Measurements from ENCODE around the gene ANKRD13D. TPM values are rescaled to one million over a fixed set of nuclear protein-coding genes. Genes with fewer than 3 reads are reported as not detected.
A peak's percentile ranks its signal among the peaks of the same experiment; 100 is the strongest.
"Not testable (repeated sequence)": the region's sequence is repeated elsewhere in the genome, so short reads cannot be mapped to it uniquely, and the experiment has no call there.

The ANKRD13D gene
- total and polyA plus RNA-seq, 2 experiments from 2014 or later, result 20.3 to 30.8 TPM

GRCh38 chr11:67317888-67318555 is 28.9 kb downstream of the ANKRD13D start:
- Histone ChIP-seq H3F3A (replicated peaks; ENCODE audit: low read depth) (peaks cover 11% of the 10 kb centered on the region; the same call in 1 of the 2 replicates), H3K4me3 (peak overlapping the region; percentile 76), H3K79me2 (replicated peaks; ENCODE audit: insufficient read depth) (no peaks in the 10 kb centered on the region), H3K27me3 (ENCODE audit: insufficient read depth) (peaks cover 32% of the 10 kb centered on the region), H3K4me2 (peak overlapping the region; percentile 91), H3K4me1 (ENCODE audit: insufficient read depth) (peaks cover 8% of the 10 kb centered on the region), H3K27ac (ENCODE audit: low read depth) (no peak overlapping the region), H4K20me1 (replicated peaks; ENCODE audit: insufficient read depth) (no peaks in the 10 kb centered on the region), H3K9me2 (ENCODE audit: insufficient read depth) (no peaks in the 10 kb centered on the region), H2AFZ (peak overlapping the region; percentile 96), H3K36me3 (ENCODE audit: insufficient read depth) (no peaks in the 10 kb centered on the region)
- Mint-ChIP-seq H3K27ac (peak overlapping the region; percentile 93; the same call in 1 of the 2 replicates), H3K4me3 (peak overlapping the region; percentile 92), H3K36me3 (ENCODE audit: low read depth) (no peaks in the 10 kb centered on the region), H3K27me3 (ENCODE audit: insufficient read depth, low read depth, poor library complexity) (peaks cover 26% of the 10 kb centered on the region), H3K4me1 (peaks cover 11% of the 10 kb centered on the region), H3K9me3 (no peaks in the 10 kb centered on the region; the same call in 2 of the 3 replicates)
- ATAC-seq (peak; percentile 39), DNase-seq (ENCODE audit: low spot score) (no peak)
- TF ChIP-seq STAT1 (IDR thresholded peaks at IDR 0.05; ENCODE audit: unreplicated experiment) (no peak), POLR2AphosphoS5 (IDR thresholded peaks at IDR 0.05; ENCODE audit: low read depth) (no peak), ZNF114 (CRISPR knock-in tag; IDR thresholded peaks at IDR 0.05) (no peak)
- TF ChIP-seq, protein P1, sequence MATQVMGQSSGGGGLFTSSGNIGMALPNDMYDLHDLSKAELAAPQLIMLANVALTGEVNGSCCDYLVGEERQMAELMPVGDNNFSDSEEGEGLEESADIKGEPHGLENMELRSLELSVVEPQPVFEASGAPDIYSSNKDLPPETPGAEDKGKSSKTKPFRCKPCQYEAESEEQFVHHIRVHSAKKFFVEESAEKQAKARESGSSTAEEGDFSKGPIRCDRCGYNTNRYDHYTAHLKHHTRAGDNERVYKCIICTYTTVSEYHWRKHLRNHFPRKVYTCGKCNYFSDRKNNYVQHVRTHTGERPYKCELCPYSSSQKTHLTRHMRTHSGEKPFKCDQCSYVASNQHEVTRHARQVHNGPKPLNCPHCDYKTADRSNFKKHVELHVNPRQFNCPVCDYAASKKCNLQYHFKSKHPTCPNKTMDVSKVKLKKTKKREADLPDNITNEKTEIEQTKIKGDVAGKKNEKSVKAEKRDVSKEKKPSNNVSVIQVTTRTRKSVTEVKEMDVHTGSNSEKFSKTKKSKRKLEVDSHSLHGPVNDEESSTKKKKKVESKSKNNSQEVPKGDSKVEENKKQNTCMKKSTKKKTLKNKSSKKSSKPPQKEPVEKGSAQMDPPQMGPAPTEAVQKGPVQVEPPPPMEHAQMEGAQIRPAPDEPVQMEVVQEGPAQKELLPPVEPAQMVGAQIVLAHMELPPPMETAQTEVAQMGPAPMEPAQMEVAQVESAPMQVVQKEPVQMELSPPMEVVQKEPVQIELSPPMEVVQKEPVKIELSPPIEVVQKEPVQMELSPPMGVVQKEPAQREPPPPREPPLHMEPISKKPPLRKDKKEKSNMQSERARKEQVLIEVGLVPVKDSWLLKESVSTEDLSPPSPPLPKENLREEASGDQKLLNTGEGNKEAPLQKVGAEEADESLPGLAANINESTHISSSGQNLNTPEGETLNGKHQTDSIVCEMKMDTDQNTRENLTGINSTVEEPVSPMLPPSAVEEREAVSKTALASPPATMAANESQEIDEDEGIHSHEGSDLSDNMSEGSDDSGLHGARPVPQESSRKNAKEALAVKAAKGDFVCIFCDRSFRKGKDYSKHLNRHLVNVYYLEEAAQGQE (IDR thresholded peaks at IDR 0.05; ENCODE audit: unreplicated experiment), result no peak

GRCh38 chr11:67318876-67319275 is 29.8 kb downstream of the ANKRD13D start:
- not testable (repeated sequence) for H3K9me3 Mint-ChIP-seq; H3K27ac Mint-ChIP-seq; H4K20me1 ChIP-seq (replicated peaks; ENCODE audit: insufficient read depth); H3K9me2 ChIP-seq (ENCODE audit: insufficient read depth); ATAC-seq; H3K79me2 ChIP-seq (replicated peaks; ENCODE audit: insufficient read depth); H3K4me1 ChIP-seq (ENCODE audit: insufficient read depth); H3K36me3 Mint-ChIP-seq (ENCODE audit: low read depth); H3K36me3 ChIP-seq (ENCODE audit: insufficient read depth); H3K27ac ChIP-seq (ENCODE audit: low read depth); DNase-seq (ENCODE audit: low spot score); H2AFZ ChIP-seq
- H3K27me3 ChIP-seq (ENCODE audit: insufficient read depth), result peaks cover 32% of the 10 kb centered on the region
- peaks cover 11% of the 10 kb centered on the region for H3K4me1 Mint-ChIP-seq
- H3F3A ChIP-seq (replicated peaks; ENCODE audit: low read depth), result peaks cover 11% of the 10 kb centered on the region; the same call in 1 of the 2 replicates
- peak overlapping the region; percentile 92 for H3K4me3 Mint-ChIP-seq
- peaks cover 23% of the 10 kb centered on the region for H3K27me3 Mint-ChIP-seq (ENCODE audit: insufficient read depth, low read depth, poor library complexity)
- peak overlapping the region; percentile 91 for H3K4me2 ChIP-seq
- H3K4me3 ChIP-seq, result peak overlapping the region; percentile 76; the same call in 1 of the 2 replicates

GRCh38 chr11:67320011-67320410 is 30.9 kb downstream of the ANKRD13D start:
- Histone ChIP-seq H3K79me2 (replicated peaks; ENCODE audit: insufficient read depth) (no peaks in the 10 kb centered on the region), H3K27me3 (ENCODE audit: insufficient read depth) (peaks cover 32% of the 10 kb centered on the region), H2AFZ (no peak overlapping the region), H3K4me1 (ENCODE audit: insufficient read depth) (peaks cover 8% of the 10 kb centered on the region), H3K4me3 (no peak overlapping the region), H3K27ac (ENCODE audit: low read depth) (no peak overlapping the region), H3K4me2 (no peak overlapping the region), H3F3A (replicated peaks; ENCODE audit: low read depth) (peaks cover 11% of the 10 kb centered on the region; the same call in 1 of the 2 replicates), H3K36me3 (ENCODE audit: insufficient read depth) (no peaks in the 10 kb centered on the region), H4K20me1 (replicated peaks; ENCODE audit: insufficient read depth) (no peaks in the 10 kb centered on the region), H3K9me2 (ENCODE audit: insufficient read depth) (no peaks in the 10 kb centered on the region)
- TF ChIP-seq NANOG (IDR thresholded peaks at IDR 0.05; ENCODE audit: borderline replicate concordance) (no peak), POLR2AphosphoS5 (IDR thresholded peaks at IDR 0.05; ENCODE audit: low read depth) (no peak), EZH2phosphoT487 (IDR thresholded peaks at IDR 0.05; ENCODE audit: unreplicated experiment) (no peak), ETS1 (IDR thresholded peaks at IDR 0.05) (no peak), CREB1 (CRISPR knock-in tag; IDR thresholded peaks at IDR 0.05; ENCODE audit: low read depth) (no peak), ZNF114 (CRISPR knock-in tag; IDR thresholded peaks at IDR 0.05) (no peak), JUNB (IDR thresholded peaks at IDR 0.05; ENCODE audit: unreplicated experiment) (no peak)
- TF ChIP-seq, protein P1 (IDR thresholded peaks at IDR 0.05; ENCODE audit: unreplicated experiment), result no peak
- no peak for ATAC-seq
- no peaks in the 10 kb centered on the region; the same call in 2 of the 3 replicates for H3K9me3 Mint-ChIP-seq
- H3K27ac Mint-ChIP-seq, result no peak overlapping the region
- peaks cover 23% of the 10 kb centered on the region for H3K27me3 Mint-ChIP-seq (ENCODE audit: insufficient read depth, low read depth, poor library complexity)
- H3K4me1 Mint-ChIP-seq, result peaks cover 11% of the 10 kb centered on the region
- no peaks in the 10 kb centered on the region; the same call in 2 of the 3 replicates for H3K36me3 Mint-ChIP-seq (ENCODE audit: low read depth)
- DNase-seq (ENCODE audit: low spot score), result no peak
- no peak overlapping the region for H3K4me3 Mint-ChIP-seq
